ENCODE results near the gene PLXNA3.

DNA sequence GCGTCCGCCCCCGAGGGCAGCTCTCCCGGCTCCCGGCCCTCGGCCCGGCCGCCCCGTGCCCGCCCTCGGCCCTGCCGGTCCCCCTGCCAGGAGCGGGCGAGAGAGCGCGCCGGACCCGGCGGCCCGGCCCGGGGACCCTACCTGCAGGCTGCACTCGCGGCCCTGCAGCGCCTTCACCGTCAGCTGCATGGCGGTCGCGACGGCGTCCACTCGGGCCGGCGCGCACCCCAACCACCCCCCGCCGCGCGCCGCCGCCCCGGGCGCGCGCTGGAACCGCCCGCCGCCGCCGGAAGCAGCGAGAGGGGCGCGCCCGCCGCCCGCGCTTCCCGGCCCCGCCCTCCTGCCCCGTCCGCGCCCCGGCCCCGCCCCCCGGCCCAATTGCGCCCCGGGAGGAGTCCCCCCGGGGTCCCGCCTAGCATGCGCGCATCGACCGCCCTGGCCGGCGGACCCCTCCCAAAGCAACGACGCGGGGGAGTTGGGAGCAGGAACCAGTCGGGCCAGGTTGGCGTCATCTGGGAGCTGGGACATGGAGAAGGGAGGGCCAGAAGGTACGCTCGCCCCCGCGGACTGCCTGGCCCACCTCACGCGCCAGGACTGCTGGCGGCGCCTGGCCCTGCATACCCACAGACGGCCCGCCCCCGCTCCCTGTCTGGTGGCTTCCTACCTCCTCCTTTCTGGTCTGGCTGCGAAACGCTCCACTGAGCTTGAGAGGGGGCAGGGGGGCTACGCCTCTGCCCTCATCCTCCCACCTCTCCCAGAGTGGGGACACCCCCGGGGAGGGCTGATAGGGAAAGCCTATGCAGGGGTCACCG lies 28.5 kb downstream of the PLXNA3 start, which contains the start of gene UBL4A:
- TF ChIP-seq, protein P1, sequence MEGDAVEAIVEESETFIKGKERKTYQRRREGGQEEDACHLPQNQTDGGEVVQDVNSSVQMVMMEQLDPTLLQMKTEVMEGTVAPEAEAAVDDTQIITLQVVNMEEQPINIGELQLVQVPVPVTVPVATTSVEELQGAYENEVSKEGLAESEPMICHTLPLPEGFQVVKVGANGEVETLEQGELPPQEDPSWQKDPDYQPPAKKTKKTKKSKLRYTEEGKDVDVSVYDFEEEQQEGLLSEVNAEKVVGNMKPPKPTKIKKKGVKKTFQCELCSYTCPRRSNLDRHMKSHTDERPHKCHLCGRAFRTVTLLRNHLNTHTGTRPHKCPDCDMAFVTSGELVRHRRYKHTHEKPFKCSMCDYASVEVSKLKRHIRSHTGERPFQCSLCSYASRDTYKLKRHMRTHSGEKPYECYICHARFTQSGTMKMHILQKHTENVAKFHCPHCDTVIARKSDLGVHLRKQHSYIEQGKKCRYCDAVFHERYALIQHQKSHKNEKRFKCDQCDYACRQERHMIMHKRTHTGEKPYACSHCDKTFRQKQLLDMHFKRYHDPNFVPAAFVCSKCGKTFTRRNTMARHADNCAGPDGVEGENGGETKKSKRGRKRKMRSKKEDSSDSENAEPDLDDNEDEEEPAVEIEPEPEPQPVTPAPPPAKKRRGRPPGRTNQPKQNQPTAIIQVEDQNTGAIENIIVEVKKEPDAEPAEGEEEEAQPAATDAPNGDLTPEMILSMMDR (conservative IDR thresholded peaks at IDR 0.05 in 1 of 2, IDR thresholded peaks at IDR 0.05 in 1 of 2; ENCODE audit: low read depth in 1 of 2, low read length in 2 of 2), result no peak
- no peak for TF ChIP-seq EZH2 (IDR thresholded peaks at IDR 0.05; ENCODE audit: low read length, missing control alignments)
